Loucy (cell line): ENCODE results near the gene MS4A8.

Experiments
- CTCF ChIP-seq: fragments of 200-600 bp; sonication (generic); conservative IDR thresholded peaks from 2 replicates; pipeline ENCODE4 v1.5.1; 2014; ENCODE audit warnings: mild to moderate bottlenecking, antibody characterized with exemption, low read length
- EZH2phosphoT487 ChIP-seq: fragments of 200-600 bp; IDR thresholded peaks from 2 replicates; pipeline ENCODE4 v1.6.1; 2018; ENCODE audit warnings: antibody characterized with exemption, mild to moderate bottlenecking, moderate library complexity, borderline replicate concordance

GRCh38 chr11:60717956-60718355 is 18.5 kb downstream of the MS4A8 start:
- no peak for TF ChIP-seq CTCF
- no peak for TF ChIP-seq EZH2phosphoT487
